Erythroblast (primary cell): ENCODE measurements around the gene LRRC18.

ENCODE experiments used
- GATA1 ChIP-seq: IDR thresholded peaks from 2 replicates; pipeline ENCODE4 v1.6.1; 2011; ENCODE audit warnings: low read depth, mild to moderate bottlenecking, control low read depth, low read length, moderate library complexity
- POLR2A ChIP-seq: IDR thresholded peaks from 2 replicates; pipeline ENCODE4 v1.6.1; 2011; ENCODE audit warnings: mild to moderate bottlenecking, low read length

GRCh38 chr10:48926764-48927540 lies 12.7 kb downstream of the LRRC18 start:
- TF ChIP-seq POLR2A, result no peak
- no peak for TF ChIP-seq GATA1
